PC-3 (cell line): ENCODE measurements around the gene SMAD7. TPM values are rescaled to one million over a fixed set of nuclear protein-coding genes. Genes with fewer than 3 reads are reported as not detected.

Experiments used
- ATAC-seq: fragments of 200-7000 bp; cut with Tn5 transposase; 2 replicates; pipeline ENCODE4 v1.9.1; 2020; ENCODE audit warnings: mild to moderate bottlenecking, moderate library complexity
- BruUV-seq: library from RNA; stranded (reverse); fragments of 400-500 nt; replicated peaks from 2 replicates; lab custom pipeline; 2021; lab: Mats Ljungman, UMichigan
- CTCF ChIA-PET: fragments of 300-600 bp; sonication (Branson Sonifier 250); formaldehyde crosslinking; loops from one replicate; lab custom pipeline; 2022; ENCODE audit warnings: antibody characterized with exemption; lab: Charles Lee
- POLR2A ChIA-PET: fragments of 300-600 bp; sonication (Branson Sonifier 250); formaldehyde crosslinking; loops from one replicate; lab custom pipeline; 2022; ENCODE audit warnings: antibody characterized with exemption; ENCODE audit not compliant: unreplicated experiment; lab: Charles Lee
- DNase-seq: peaks from one replicate; pipeline ENCODE4 v3.0.0-alpha.2; 2015
- H2AFZ ChIP-seq: fragments of 300-600 bp; sonication (generic); 2 replicates; pipeline ENCODE4 v1.6.0; 2016; ENCODE audit warnings: antibody characterized with exemption, low read length
- H3F3A ChIP-seq: fragments of 300-600 bp; sonication (generic); one replicate; pipeline ENCODE4 v1.6.0; 2017; ENCODE audit warnings: antibody characterized with exemption, low read length, control low read depth, mild to moderate bottlenecking; ENCODE audit not compliant: unreplicated experiment
- H3K27ac ChIP-seq: fragments of 300-600 bp; sonication (generic); 2 replicates; pipeline ENCODE4 v1.5.1; 2016; ENCODE audit warnings: mild to moderate bottlenecking, low read length
- H3K27me3 ChIP-seq: fragments of 300-600 bp; sonication (generic); 2 replicates; pipeline ENCODE4 v1.6.1; 2016; ENCODE audit warnings: low read length, mixed read lengths
- H3K36me3 ChIP-seq: fragments of 300-600 bp; sonication (generic); 2 replicates; pipeline ENCODE4 v1.6.1; 2016; ENCODE audit warnings: low read depth, mixed run types, low read length, mixed read lengths
- H3K4me1 ChIP-seq: fragments of 300-600 bp; sonication (generic); 2 replicates; pipeline ENCODE4 v1.5.1; 2016; ENCODE audit warnings: low read length; ENCODE audit not compliant: insufficient read depth
- H3K4me2 ChIP-seq: fragments of 300-600 bp; sonication (generic); 2 replicates; pipeline ENCODE4 v1.6.0; 2016; ENCODE audit warnings: low read length
- H3K4me3 ChIP-seq: fragments of 300-600 bp; sonication (generic); 2 replicates; pipeline ENCODE4 v1.5.1; 2016; ENCODE audit warnings: mild to moderate bottlenecking, low read length, mixed read lengths
- H3K79me2 ChIP-seq: fragments of 300-600 bp; sonication (generic); 2 replicates; pipeline ENCODE4 v1.6.1; 2017; ENCODE audit warnings: low read length, mixed read lengths
- H3K9ac ChIP-seq: fragments of 300-600 bp; sonication (generic); 2 replicates; pipeline ENCODE4 v1.6.0; 2016; ENCODE audit warnings: mild to moderate bottlenecking, low read length
- H3K9me2 ChIP-seq: fragments of 300-600 bp; sonication (generic); replicated peaks from 2 replicates; pipeline ENCODE4 v1.6.1; 2016; ENCODE audit warnings: mixed run types, low read length, mixed read lengths
- H3K9me3 ChIP-seq: fragments of 300-600 bp; sonication (generic); 2 replicates; pipeline ENCODE4 v1.6.1; 2016; ENCODE audit warnings: low read length, mixed read lengths
- H4K20me1 ChIP-seq: fragments of 300-600 bp; sonication (generic); 2 replicates; pipeline ENCODE4 v1.6.1; 2016; ENCODE audit warnings: low read length, mixed read lengths
- CTCF ChIP-seq: fragments of 300-600 bp; sonication (generic); conservative IDR thresholded peaks from 2 replicates; pipeline ENCODE4 v1.5.1; 2017; ENCODE audit warnings: antibody characterized with exemption, low read depth, mild to moderate bottlenecking, low read length
- EZH2 ChIP-seq: fragments of 300-600 bp; sonication (generic); IDR thresholded peaks from one replicate; pipeline ENCODE4 v1.6.1; 2017; ENCODE audit warnings: antibody characterized with exemption, mild to moderate bottlenecking, low read length; ENCODE audit not compliant: unreplicated experiment
- EZH2phosphoT487 ChIP-seq: fragments of 300-600 bp; sonication (generic); IDR thresholded peaks from 2 replicates; pipeline ENCODE4 v1.6.1; 2018; ENCODE audit warnings: mild to moderate bottlenecking, antibody characterized with exemption, low read length, borderline replicate concordance
- intact Hi-C: fragments of 100-400 bp; cut with micrococcal nuclease; formaldehyde crosslinking; loops from 2 replicates; pipeline ENCODE4 v1.9.0; 2023
- total RNA-seq: library from RNA; depleted of rRNA; stranded (reverse); fragments of >200 nt; gene quantifications from 2 replicates; pipeline ENCODE4 v1.2.3, GENCODE V29; 2014

SMAD7 gene
- total RNA-seq, 1 experiment from 2014 or later, result 9.4 TPM

GRCh38 chr18:48892146-48892855 lies 58.5 kb downstream of the SMAD7 start:
- Histone ChIP-seq H3K4me2 (no peak overlapping the region), H4K20me1 (no peaks in the 10 kb centered on the region), H3K9ac (no peak overlapping the region), H3K9me3 (no peaks in the 10 kb centered on the region), H2AFZ (no peak overlapping the region), H3K27ac (no peak overlapping the region), H3K4me3 (no peak overlapping the region), H3K9me2 (no peaks in the 10 kb centered on the region), H3K27me3 (no peaks in the 10 kb centered on the region), H3K36me3 (no peaks in the 10 kb centered on the region), H3K79me2 (no peaks in the 10 kb centered on the region), H3F3A (no peaks in the 10 kb centered on the region), H3K4me1 (no peaks in the 10 kb centered on the region)
- no peak for DNase-seq
- ATAC-seq, result no peak
- intact Hi-C loops, result no loop called here
- ChIA-PET POLR2A (no interaction called here), CTCF (no interaction called here)
- no TSS peak for BruUV-seq
- TF ChIP-seq EZH2phosphoT487 (no peak), CTCF (no peak), EZH2 (no peak)

GRCh38 chr18:48891721-48892120 lies 59.0 kb downstream of the SMAD7 start:
- H4K20me1 ChIP-seq, result no peaks in the 10 kb centered on the region
- DNase-seq, result no peak
- no peak overlapping the region for H3K4me3 ChIP-seq
- TF ChIP-seq CTCF (no peak), EZH2phosphoT487 (no peak), EZH2 (no peak)
- H2AFZ ChIP-seq, result no peak overlapping the region
- BruUV-seq, result no TSS peak
- H3K4me1 ChIP-seq, result no peaks in the 10 kb centered on the region
- no peak overlapping the region for H3K27ac ChIP-seq
- no peaks in the 10 kb centered on the region for H3K36me3 ChIP-seq
- H3K9me2 ChIP-seq, result no peaks in the 10 kb centered on the region
- no peak for ATAC-seq
- H3K27me3 ChIP-seq, result no peaks in the 10 kb centered on the region
- H3K4me2 ChIP-seq, result no peak overlapping the region
- no peak overlapping the region for H3K9ac ChIP-seq
- H3K9me3 ChIP-seq, result no peaks in the 10 kb centered on the region
- intact Hi-C loops, result no loop called here
- no peaks in the 10 kb centered on the region for H3K79me2 ChIP-seq
- H3F3A ChIP-seq, result no peaks in the 10 kb centered on the region
- ChIA-PET POLR2A (no interaction called here), CTCF (no interaction called here)

GRCh38 chr18:48889981-48890762 lies 60.6 kb downstream of the SMAD7 start:
- H3K4me2 ChIP-seq, result no peak overlapping the region
- intact Hi-C loops, result no loop called here
- no peaks in the 10 kb centered on the region for H3K27me3 ChIP-seq
- H3K36me3 ChIP-seq, result no peaks in the 10 kb centered on the region
- no peak overlapping the region for H3K9ac ChIP-seq
- DNase-seq, result no peak
- no peak for ATAC-seq
- H3K4me1 ChIP-seq, result no peaks in the 10 kb centered on the region
- no peak overlapping the region for H2AFZ ChIP-seq
- no peaks in the 10 kb centered on the region for H3K9me2 ChIP-seq
- no peaks in the 10 kb centered on the region for H3F3A ChIP-seq
- ChIA-PET POLR2A (no interaction called here), CTCF (no interaction called here)
- no peak overlapping the region for H3K27ac ChIP-seq
- TF ChIP-seq EZH2 (no peak), EZH2phosphoT487 (no peak), CTCF (no peak)
- no TSS peak for BruUV-seq
- H3K4me3 ChIP-seq, result no peak overlapping the region
- H3K79me2 ChIP-seq, result no peaks in the 10 kb centered on the region
- no peaks in the 10 kb centered on the region for H4K20me1 ChIP-seq
- no peaks in the 10 kb centered on the region for H3K9me3 ChIP-seq
